Activated T-helper 9 cell treated with anti-CD3 and anti-CD28 coated beads, Interleukin-2, amount 50 U/mL, for 16 hours (primary cell): ENCODE data around the gene ZSCAN22.
A peak's percentile ranks its signal among the peaks of the same experiment; 100 is the strongest.
"Not testable (repeated sequence)": the region's sequence is repeated elsewhere in the genome, so short reads cannot be mapped to it uniquely, and the experiment has no call there.

Source experiments
- DNase-seq: peaks from one replicate; pipeline ENCODE4 v3.0.0-alpha.2; 2020; ENCODE audit warnings: low read depth

Gene ZSCAN22

GRCh38 chr19:58318297-58318696 is 8.5 kb upstream of the ZSCAN22 start:
- DNase-seq, result no peak

GRCh38 chr19:58319241-58319640 is 7.6 kb upstream of the ZSCAN22 start:
- no peak for DNase-seq

- no peak for DNase-seq
These were observed 1.3 kb upstream of the ZSCAN22 start for GRCh38 chr19:58325311-58326022.

- no peak for DNase-seq
These were observed 287 bp upstream of the ZSCAN22 start for GRCh38 chr19:58326501-58326913.

GRCh38 chr19:58328999-58329398 is 2.2 kb downstream of the ZSCAN22 start:
- DNase-seq, result no peak

GRCh38 chr19:58330458-58330857 is 3.7 kb downstream of the ZSCAN22 start:
- no peak for DNase-seq

- DNase-seq, result no peak
These were observed 5.9 kb downstream of the ZSCAN22 start for GRCh38 chr19:58332697-58333096.

GRCh38 chr19:58334691-58335249 is 8.0 kb downstream of the ZSCAN22 start:
- no peak for DNase-seq

GRCh38 chr19:58335630-58336029 is 8.8 kb downstream of the ZSCAN22 start:
- no peak for DNase-seq

GRCh38 chr19:58336216-58336615 is 9.4 kb downstream of the ZSCAN22 start:
- DNase-seq, result no peak

GRCh38 chr19:58336820-58337219 is 10.0 kb downstream of the ZSCAN22 start:
- DNase-seq, result no peak

- no peak for DNase-seq
These were observed 11.5 kb downstream of the ZSCAN22 start for GRCh38 chr19:58338336-58338735.

- DNase-seq, result no peak
These were observed 12.2 kb downstream of the ZSCAN22 start for GRCh38 chr19:58338825-58339558.

- DNase-seq, result no peak
These were observed 18.8 kb downstream of the ZSCAN22 start for GRCh38 chr19:58345558-58345957.

- DNase-seq, result peak; percentile 59
These were observed 20.5 kb downstream of the ZSCAN22 start for GRCh38 chr19:58346961-58347929.

GRCh38 chr19:58348080-58348479 is 21.3 kb downstream of the ZSCAN22 start:
- not testable (repeated sequence) for DNase-seq

- no peak for DNase-seq
These were observed 22.8 kb downstream of the ZSCAN22 start for GRCh38 chr19:58349590-58349989.

GRCh38 chr19:58350001-58350861 is 23.4 kb downstream of the ZSCAN22 start:
- no peak for DNase-seq

GRCh38 chr19:58350871-58351557 is 24.2 kb downstream of the ZSCAN22 start:
- DNase-seq, result no peak

- DNase-seq, result no peak
These were observed 24.7 kb downstream of the ZSCAN22 start for GRCh38 chr19:58351558-58351878.
